ENCODE results near the gene IFNL3. TPM values are rescaled to one million over a fixed set of nuclear protein-coding genes. Genes with fewer than 3 reads are reported as not detected.

The IFNL3 gene
- total RNA-seq, 1 experiment from 2014 or later: not detected

- TF ChIP-seq IRF2 (CRISPR knock-in tag; IDR thresholded peaks at IDR 0.05; ENCODE audit: borderline replicate concordance, low read depth) (no peak), NR1H2 (CRISPR knock-in tag; IDR thresholded peaks at IDR 0.05) (no peak), ELF4 (CRISPR knock-in tag; IDR thresholded peaks at IDR 0.05; ENCODE audit: low read depth) (no peak), AFF4 (CRISPR knock-in tag; IDR thresholded peaks at IDR 0.05; ENCODE audit: borderline replicate concordance) (no peak), E2F1 (CRISPR knock-in tag; IDR thresholded peaks at IDR 0.05) (no peak), IRF1 (CRISPR knock-in tag; IDR thresholded peaks at IDR 0.05) (no peak), ZNF512 (CRISPR knock-in tag; IDR thresholded peaks at IDR 0.05; ENCODE audit: borderline replicate concordance) (no peak), FOXP1 (CRISPR knock-in tag; IDR thresholded peaks at IDR 0.05; ENCODE audit: borderline replicate concordance) (no peak)
These were observed 35.6 kb downstream of the IFNL3 start (continued) for GRCh38 chr19:39209196-39209595.

GRCh38 chr19:39208175-39208795 is 36.5 kb downstream of the IFNL3 start:
- no peak for ATAC-seq
- no peak overlapping the region for H3K4me3 Mint-ChIP-seq
- no peaks in the 10 kb centered on the region for H3K9me3 Mint-ChIP-seq
- ChIA-PET CTCF (no interaction called here), POLR2A (no interaction called here)
- H3K4me1 Mint-ChIP-seq: no peaks in the 10 kb centered on the region
- H3K27me3 Mint-ChIP-seq (ENCODE audit: low read depth): peaks cover 24% of the 10 kb centered on the region
- no peak for DNase-seq (ENCODE audit: low spot score)
- no peak overlapping the region for H3K27ac Mint-ChIP-seq
- H3K36me3 Mint-ChIP-seq: no peaks in the 10 kb centered on the region
- TF ChIP-seq ZMAT4 (CRISPR knock-in tag; IDR thresholded peaks at IDR 0.05): no peak
- TF ChIP-seq JAZF1 (CRISPR knock-in tag; IDR thresholded peaks at IDR 0.05): no peak
- TF ChIP-seq CTCF (IDR thresholded peaks at IDR 0.05): no peak
- no peak for TF ChIP-seq ZBTB43 (CRISPR knock-in tag; IDR thresholded peaks at IDR 0.05)
- no peak for TF ChIP-seq ZNF416 (CRISPR knock-in tag; IDR thresholded peaks at IDR 0.05)
- TF ChIP-seq NFYB (CRISPR knock-in tag; conservative IDR thresholded peaks at IDR 0.05; ENCODE audit: low read depth): no peak
- TF ChIP-seq SMAD3 (CRISPR knock-in tag; IDR thresholded peaks at IDR 0.05; ENCODE audit: borderline replicate concordance): no peak
- TF ChIP-seq FOXK1 (CRISPR knock-in tag; IDR thresholded peaks at IDR 0.05): no peak
- TF ChIP-seq ATF3 (CRISPR knock-in tag; conservative IDR thresholded peaks at IDR 0.05): no peak
- no peak for TF ChIP-seq ZNF232 (CRISPR knock-in tag; IDR thresholded peaks at IDR 0.05)
- TF ChIP-seq CDX4 (CRISPR knock-in tag; IDR thresholded peaks at IDR 0.05; ENCODE audit: borderline replicate concordance): no peak
